ENCODE data around the gene HIGD1B.
"Not testable (repeated sequence)": the region's sequence is repeated elsewhere in the genome, so short reads cannot be mapped to it uniquely, and the experiment has no call there.

HIGD1B gene

DNA sequence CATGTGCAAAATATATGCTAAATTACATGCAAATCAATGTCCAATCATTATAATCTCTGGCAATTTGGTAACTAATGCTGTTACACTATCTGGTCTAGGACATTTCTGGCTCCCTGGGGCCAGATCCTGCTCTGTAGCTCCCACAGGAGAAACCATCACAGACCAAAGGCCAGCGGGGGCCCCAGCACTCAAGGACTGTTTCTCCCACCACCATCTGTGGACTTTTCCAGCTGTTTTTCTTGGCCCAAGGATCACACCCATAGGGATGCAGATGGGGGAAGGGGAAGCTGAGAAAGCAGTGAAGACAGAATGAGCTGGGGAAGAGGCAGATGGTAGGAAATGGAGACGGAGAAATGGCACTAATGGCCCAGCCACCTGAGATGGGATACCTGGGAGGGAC, at the start of gene HIGD1B:
HIGD1B (plus strand) TSS at position 298 of the 400 bp plus-strand sequence. CDS start 270 bp downstream, outside the sequence.
- no peak for DNase-seq

DNA sequence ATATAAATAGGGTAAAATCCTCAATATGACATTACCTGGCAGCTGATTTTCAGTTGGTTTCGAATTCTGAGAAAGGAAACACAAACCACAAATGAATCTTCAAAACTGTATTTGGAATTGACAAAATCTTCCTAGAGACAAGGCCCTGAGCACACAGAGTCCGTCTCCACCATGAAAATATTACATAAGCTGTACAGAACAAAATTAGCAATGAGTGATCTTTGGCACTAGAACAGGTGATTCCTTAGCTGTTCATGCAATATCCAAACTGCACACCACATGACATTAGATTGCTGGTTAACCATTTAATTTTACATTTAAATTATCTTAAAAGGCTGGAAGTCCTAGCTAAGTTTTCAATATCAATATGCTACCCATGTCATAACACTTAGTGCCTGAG, 49.3 kb upstream of the HIGD1B start:
- DNase-seq = no peak

DNA sequence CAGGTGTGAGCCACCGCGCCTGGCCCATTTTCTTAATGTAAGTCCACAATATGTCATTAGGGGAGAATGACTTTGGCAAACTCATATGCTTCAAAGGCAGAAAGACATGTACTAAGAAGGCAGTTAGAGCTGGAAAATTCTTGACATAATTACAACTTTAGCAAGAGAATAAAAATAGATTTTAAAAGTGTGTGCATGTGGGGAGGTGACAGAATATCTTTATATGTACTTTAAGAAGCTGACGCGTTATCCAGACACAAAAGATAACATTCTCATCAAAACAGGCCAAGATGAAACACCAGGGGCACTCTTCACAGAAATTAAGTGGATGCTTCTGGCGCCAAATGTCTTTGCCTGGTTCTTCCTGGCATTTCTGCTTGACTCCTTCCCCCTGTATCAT, 45.8 kb upstream of the HIGD1B start:
- DNase-seq = no peak

DNA sequence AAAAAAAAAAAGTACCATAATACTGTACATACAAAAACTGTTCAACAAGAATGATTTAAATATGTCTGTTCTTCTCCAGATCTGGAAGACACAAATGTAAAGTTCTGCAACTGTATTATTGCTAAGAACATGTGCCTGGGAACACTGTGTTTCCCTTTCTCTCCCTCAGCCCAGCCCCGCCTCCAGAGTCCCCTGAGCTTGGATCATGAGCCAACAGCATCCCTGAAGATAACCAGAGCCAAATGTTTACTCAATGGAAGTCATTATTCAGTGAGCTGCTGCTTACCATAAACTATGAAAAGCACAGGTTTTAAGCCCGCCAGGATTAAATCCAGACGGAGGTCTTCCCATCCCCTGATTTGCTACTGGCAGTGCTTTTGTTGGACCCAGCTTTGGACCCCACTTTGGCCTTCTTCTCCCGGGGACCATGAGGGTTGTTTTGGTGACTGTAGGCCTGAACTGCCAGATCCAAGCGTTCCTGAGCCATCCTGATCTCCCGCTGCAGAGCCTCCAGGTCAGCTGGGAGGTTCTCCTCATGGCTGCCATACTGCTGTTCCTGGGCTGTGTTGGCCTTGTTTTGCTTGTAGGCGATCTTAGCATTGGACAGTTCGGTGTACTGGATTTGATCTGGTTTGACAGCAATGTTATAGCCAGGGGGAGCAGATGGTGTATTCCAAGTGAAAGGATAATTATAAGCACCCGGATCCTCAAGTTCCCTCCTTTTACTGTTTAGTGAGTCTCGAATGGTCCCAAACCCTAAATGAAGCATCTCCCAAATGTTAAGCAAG, 43.2 kb upstream of the HIGD1B start:
- DNase-seq = no peak

DNA sequence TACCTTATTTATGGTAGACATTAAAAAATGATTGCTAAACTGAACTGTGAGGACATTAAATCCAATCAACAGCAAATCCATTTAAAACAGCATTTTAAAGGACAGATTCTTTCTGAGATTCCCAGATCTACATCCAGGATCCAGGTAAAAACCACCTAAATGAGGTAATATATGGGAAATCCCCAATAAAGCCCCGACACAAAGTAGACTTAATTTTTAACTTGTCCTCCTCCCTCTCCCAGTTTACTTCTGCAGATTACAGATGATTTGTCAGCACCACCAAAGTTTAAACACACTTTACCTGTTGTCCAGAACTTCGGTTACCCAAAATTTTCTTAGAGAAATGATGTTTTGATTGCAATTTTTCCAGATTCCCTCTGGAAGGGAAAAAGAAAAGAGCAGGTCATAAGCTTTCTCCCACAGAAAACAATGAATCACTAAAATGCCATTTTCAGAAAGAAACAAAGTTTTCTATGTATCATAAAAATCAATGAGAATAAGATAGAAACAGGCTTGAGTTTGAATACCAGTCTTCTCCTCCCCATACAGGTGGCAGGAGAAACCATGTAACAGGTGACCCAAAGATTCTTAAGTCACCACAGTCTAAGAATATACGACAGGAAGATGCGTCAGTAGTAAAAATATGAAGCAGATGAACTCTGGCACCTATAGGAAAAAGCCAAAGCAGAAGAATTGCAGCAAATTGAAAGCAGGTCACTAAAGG, 40.4 kb upstream of the HIGD1B start:
- DNase-seq = no peak

DNA sequence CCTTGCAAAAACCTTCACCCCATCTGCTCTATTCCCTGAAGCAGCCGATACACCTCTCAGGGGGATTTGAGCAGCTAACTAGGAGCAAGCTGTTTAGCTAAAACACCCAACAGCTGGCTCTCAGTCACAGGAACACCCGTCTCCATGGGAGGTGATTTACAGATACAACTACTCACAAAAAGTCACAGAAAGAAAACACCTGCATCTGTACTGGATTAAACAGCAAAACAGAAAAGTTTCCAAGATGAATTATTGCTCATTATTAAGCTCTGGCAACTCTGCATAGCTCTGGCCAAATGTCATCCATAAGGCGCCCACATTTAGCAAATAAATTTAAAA, 39.9 kb upstream of the HIGD1B start:
- no peak for DNase-seq

DNA sequence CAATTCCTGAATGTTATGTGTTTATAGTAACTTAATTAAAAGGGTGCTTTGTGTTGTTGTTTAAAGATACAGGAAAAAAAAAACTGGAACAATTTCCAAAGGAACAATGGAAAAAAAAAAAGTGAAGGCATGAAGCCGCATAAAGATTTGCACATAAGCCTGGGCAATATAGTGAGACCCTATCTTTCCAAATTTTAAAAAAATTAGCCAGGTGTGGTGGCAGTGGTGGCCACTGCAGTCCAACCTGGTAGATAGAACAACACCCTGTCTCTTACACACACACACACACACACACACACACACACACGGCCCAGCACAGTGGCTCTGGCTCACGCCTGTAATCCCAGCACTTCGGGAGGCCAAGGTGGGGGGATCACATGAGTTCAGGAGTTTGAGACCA, 39.5 kb upstream of the HIGD1B start:
- no peak for DNase-seq

DNA sequence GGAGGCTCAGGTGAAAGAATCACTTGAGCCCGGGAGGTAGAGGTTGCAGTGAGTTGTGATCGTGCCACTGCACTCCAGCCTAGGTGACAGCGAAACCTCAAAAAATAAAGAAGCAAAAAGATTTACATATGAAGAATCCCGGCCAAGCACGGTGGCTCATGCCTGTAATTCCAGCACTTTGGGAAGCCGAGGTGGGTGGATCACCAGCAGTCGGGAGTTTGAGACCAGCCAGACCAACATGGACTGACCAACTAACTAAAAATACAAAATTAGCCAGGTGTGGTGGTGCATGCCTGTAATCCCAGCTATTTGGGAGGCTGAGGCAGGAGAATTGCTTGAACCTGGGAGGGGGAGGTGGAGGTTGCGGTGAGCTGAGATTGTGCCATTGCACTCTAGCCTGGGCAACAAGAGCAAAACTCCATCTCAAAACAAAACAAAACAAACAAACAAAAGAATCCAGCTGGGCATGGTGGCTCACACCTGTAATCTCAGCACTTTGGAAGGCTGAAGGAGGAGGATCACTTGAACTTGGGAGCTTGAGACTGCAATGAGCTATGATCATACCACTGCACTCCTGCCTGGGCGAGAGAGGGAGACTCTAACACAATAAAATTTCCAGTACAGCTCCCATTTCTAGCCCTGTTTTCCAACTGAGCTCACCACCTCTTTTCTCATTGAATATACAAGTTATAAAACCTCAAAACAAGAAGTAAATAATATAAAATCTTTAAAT, 38.9 kb upstream of the HIGD1B start:
- DNase-seq = not testable (repeated sequence)

DNA sequence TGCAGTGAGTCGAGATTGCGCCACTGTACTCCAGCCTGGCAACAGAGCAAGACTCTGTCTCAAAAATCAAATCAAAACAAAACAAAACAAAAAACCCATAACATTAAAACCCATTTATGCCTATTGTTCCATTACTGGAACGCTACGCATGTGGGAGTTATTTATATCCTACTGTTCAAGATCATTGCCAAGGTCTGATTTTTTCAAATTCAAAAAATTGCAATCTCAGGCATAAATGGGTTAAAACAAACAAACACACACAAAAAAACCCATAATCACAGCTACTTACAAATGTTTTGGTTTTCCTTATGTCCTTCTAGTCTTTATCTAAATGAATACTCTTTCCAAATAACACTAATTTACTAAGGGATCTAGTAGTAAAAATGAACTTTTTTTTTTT, 35.4 kb upstream of the HIGD1B start:
- no peak for DNase-seq

DNA sequence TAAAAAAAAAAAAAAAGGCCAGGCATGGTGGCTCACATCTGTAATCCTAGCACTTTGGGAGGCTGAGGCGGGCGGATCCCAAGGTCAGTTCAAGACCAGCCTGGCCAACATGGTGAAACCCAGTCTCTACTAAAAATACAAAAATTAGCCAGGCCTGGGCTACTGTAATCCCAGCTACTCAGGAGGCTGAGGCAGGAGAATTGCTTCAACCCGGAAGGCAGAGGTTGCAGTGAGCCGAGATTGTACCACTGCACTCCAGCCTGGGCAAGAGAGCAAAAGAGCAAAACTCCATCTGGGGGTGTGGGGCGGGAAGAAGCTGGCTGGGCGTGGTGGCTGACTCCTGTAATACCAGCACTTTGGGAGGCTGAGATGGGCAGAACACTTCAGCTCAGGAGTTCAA, 29.2 kb upstream of the HIGD1B start:
- DNase-seq = not testable (repeated sequence)

DNA sequence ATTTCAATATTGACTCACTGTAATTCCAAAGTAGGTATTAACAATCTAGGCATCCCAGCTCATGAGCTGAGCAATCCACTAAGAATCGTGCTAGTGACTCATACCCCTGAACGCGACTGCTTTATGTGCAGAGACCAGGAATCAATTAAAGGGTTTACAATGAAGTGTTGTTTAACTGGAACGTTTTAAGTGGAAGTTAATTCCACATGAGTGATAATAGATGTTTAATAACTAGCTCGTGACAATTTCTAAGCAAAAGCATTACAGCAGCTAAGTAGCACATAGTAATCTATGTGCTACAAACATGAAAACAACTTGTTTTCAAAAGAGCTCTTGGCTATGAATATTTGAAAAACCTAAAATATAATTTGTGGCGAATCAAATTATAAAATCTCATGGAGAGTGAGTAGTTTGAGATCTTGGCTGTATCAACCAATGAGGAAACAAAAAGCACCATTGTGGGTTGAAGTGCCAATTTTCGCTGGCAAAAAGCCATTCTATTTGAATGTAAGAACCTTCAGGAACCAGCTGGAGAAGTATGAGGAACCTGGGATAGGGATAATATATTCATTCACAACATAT, 27.0 kb upstream of the HIGD1B start:
- peak; percentile 99 for DNase-seq

DNA sequence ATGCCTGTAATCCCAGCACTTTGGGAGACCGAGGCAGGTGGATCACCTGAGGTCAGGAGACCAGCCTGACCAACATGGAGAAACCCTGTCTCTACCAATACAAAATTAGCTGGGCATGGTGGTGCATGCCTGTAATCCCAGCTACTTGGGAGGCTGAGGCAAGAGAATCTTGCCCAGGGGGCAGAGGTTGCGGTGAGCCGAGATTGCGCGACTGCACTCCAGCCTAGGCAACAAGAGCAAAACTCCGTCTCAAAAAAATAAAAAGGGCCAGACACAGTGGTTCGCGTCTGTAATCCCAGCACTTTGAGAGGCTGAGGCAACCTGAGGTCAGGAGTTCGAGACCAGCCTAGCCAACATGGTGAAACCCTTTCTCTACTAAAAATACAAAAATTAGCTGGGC, 22.4 kb upstream of the HIGD1B start:
- not testable (repeated sequence) for DNase-seq

DNA sequence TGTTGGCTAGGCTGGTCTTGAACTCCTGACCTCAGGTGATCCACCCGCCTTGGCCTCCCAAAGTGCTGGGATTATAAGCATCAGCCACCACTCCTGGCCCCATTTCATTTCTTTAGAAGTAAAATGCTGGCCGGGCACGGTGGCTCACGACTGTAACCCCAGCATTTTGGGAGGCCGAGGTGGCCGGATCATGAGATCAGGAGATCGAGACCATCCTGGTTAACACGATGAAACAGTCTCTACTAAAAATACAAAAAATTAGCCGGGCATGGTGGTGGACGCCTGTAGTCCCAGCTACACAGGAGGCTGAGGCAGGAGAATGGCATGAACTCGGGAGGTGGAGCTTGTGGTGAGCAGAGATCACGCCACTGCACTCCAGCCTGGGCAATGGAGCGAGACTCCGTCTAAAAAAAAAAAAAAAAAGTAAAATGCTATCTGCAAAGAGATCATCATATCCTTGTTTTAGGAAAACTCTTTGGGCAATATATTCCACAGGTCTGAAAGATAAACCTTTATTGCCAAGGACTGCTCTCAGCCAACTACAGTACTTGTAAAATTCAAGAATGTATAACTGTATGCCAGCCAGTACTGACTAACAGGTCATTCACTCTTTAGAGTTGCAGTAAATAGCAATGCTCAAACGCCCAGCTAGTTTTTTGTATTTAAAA, 21.4 kb upstream of the HIGD1B start:
- no peak for DNase-seq

DNA sequence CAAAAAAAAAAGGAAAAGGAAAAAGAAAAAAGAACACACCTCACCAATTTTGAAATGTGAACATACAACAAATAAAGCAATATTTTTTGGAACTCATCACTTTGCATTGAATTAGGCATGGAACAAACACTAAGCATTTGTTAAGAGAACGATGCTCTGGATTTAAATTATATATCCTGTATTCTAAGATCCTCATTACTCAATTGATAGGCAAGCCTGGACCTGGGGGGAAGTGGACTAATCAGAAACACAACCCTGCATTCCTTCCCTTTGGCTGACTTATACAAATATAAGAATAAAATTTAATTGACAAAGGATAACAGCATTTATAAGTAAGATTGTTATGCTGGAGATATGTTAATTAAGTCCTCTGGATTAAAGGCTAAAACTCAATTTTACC, 19.8 kb upstream of the HIGD1B start:
- DNase-seq = no peak

DNA sequence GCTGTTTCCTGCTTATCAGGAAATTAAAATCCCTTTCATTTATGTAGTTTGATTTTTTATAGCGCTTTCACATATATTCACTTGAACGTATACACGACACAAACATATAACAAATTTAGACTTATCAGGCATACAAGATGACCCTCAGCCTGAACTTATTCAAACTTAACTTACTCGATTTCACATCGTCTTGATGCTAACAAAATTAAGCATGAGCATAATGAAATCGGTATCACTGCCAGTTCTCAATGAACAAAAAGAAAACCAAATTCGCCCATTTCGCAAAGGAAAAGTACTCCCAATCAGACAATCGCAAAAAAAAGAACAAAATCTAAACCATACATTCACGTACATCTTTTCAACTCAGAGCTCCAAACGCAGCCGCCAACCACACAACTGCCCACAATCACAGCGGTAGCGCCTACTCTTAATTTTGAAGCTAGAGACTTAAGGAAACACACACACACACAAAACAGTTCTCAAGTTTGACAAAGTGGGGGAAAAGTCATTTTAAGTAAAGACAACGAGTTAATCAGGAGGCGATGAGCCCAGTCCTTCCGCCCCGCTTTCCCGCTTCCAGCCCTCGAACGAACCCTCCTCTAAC, 18.7 kb upstream of the HIGD1B start:
- peak; percentile 48 for DNase-seq

DNA sequence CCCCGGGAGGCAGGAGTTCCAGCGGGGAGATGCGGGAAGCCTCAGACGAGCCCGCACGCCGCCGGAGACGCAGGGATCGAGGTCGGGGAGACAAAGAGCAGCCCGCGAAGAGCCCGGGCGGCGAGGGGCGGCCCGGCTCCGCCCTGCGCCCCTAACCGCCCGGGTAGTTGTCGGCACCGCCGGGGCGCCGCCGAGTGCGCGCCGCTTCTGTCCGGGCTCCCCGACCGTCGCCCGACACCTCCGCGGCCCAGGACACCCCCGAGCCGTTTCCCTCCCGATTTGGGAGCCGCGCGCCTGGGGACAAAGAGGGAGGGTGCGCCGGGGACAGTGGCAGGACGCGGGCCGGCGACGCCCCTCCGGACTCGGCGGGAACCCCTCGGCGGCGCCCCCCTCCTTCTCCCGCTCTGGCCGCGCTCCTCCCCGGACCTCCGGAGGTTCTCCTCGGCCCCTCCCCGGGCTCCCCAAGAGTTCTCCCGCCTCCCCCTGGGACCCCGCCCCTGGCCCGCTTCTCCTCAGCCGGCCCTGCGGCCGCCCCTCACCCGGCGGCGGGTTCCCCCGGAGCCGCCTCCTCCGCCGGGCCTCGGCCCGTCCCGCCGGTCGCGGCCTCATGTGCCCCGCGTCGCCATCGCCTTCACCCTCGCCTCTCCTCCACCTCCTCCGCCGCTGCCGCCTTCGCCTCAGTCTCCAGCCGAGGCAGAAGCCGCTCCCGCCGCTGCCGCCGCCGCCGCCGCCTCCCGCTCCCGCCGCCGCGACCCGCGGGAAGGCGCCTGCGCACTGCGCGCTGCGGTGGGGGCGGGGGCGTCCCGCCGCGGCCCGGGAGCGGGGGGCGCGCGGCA, 17.9 kb upstream of the HIGD1B start, which contains the start of gene GJC1:
GJC1 (minus strand) TSS at position 765 of the 836 bp plus-strand sequence. CDS start 24,470 bp downstream, outside the sequence.
- no peak for DNase-seq

DNA sequence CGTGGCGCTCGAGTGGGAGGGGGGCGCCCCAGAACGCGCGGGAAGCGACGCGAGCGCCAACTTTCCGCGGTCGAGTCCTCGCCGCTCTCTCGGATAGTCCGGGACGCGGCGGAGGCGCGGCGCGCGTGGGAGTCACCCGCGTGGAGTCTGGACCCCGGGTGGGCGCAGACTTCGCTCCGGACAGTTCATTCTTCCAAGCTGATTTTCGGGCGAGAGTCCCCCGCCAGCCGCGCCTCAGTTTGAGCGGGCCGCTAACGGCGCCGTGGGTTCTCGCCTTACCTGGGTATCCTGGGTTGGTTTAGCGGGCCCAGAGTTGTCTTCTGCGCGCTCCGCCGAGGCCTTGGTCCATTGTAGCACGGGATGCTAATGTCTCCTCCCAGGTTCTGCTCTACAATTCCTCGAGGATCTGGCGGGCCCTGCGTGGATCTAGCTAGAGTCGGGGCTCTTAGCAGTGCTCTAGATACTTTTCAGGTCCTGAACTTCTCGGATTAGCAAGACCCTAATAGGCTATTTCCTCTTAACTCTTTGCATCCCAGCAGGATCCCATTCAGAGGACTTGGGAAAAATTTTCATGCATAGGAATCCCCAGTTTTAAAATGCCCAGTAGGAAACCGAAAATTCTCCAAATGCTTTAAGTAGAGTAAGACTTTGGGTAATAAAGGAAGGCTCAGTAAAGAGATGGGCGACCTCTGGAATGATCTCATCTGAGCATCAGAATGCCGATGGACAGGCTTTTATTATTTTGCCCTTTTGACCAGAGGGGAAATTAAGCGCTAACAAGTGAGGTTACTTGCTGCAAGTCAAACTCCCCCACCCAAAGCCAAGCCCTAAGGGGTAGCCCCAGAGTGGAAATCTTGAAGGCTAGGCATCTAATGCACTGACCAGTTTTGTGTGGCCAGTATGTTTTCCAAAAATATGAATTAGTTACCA, 17.1 kb upstream of the HIGD1B start:
- peak; percentile 39 for DNase-seq

DNA sequence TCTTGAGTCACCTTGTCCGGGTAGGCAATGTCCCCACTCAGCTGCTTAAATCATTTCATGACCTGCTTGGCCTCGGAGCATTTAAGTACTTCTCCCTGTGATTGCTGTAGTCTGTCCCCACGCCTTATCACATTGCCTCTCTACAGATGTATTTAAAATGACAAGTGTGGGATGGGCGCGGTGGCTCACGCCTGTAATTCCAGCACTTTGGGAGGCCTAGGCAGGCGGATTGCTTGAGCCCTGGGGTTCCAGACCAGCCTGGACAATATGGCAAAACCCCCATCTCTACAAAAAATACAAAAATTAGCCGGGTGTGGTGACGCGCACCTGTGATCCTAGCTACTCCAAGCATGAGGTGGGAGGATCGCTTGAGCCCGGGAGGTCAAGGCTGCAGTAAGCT, 16.3 kb upstream of the HIGD1B start:
- DNase-seq = no peak

DNA sequence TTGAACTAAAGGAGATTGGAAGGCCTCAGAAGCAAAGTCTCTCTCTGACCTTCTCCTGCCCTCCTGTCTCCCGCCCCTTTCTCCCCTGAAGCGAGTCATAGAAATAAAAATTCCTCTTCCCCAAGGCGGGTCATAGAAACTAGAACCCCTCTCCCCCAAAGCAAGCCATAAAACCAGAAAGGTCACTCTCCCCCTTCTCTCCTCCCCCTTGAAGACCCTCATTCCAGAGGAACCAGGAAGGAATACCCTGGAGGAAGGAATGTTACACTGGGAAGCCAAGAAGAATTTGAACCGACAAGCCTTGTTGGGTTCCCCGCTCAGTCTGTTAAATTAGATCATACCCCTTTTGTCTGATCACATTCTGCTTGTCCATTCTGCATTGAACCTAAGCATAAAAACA, 14.9 kb upstream of the HIGD1B start:
- DNase-seq = no peak

DNA sequence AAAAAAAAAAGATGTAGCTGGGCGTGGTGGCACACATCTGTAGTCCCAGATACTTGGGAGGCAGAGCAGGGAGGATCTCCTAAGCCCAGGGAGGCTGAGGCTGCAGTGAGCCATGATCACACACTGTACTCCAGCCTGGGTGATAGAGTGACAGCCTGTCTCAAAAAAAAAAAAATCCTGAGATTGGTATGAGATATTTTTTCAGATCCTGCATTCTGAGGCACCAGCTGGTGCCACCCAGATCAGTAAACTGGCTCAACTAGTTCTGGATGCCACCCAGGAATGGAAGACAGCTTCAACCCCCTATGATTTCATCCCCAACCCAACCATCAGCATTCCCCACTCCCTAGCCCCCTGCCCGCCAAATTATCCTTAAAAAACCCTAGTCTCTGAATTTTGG, 10.5 kb upstream of the HIGD1B start:
- no peak for DNase-seq

Measured in DMS79 treated with DMSO at 0.1 percent for 48 hours (cell line).